ENCODE data around the gene TNN.

Gene TNN

GRCh38 chr1:175062858-175063257, 4.8 kb upstream of the TNN start:
- no peak overlapping the region for H3K4me2 ChIP-seq
- H3K9me3 ChIP-seq, result no peaks in the 10 kb centered on the region
- no peaks in the 10 kb centered on the region for H3K36me3 ChIP-seq
- no peak overlapping the region for H3K4me3 ChIP-seq
- no peak overlapping the region for H3K9ac ChIP-seq
- H3K27me3 ChIP-seq, result no peaks in the 10 kb centered on the region
- no peak for TF ChIP-seq Cebpa-rat (IDR thresholded peaks at IDR 0.05)
- H4K20me1 ChIP-seq, result no peaks in the 10 kb centered on the region
- no peak overlapping the region for H3K27ac ChIP-seq
- no peaks in the 10 kb centered on the region for H3K4me1 ChIP-seq

GRCh38 chr1:175070818-175071217, 3.2 kb downstream of the TNN start:
- no peaks in the 10 kb centered on the region for H3K9me3 ChIP-seq
- H4K20me1 ChIP-seq, result no peaks in the 10 kb centered on the region
- H3K9ac ChIP-seq, result no peak overlapping the region
- peaks cover 36% of the 10 kb centered on the region for H3K4me1 ChIP-seq
- no peak overlapping the region for H3K27ac ChIP-seq
- H3K36me3 ChIP-seq, result no peaks in the 10 kb centered on the region
- no peak overlapping the region for H3K4me3 ChIP-seq
- no peak for TF ChIP-seq Cebpa-rat (IDR thresholded peaks at IDR 0.05)
- peak overlapping the region; percentile 62 for H3K4me2 ChIP-seq
- H3K27me3 ChIP-seq, result no peaks in the 10 kb centered on the region

- Histone ChIP-seq H3K9ac (no peak overlapping the region), H3K4me1 (peaks cover 36% of the 10 kb centered on the region), H3K4me2 (peak overlapping the region; percentile 62), H4K20me1 (no peaks in the 10 kb centered on the region), H3K27ac (no peak overlapping the region), H3K9me3 (no peaks in the 10 kb centered on the region), H3K4me3 (no peak overlapping the region), H3K27me3 (no peaks in the 10 kb centered on the region), H3K36me3 (no peaks in the 10 kb centered on the region)
- no peak for TF ChIP-seq Cebpa-rat (IDR thresholded peaks at IDR 0.05)
These were observed 3.8 kb downstream of the TNN start for GRCh38 chr1:175071276-175071943.

- Histone ChIP-seq H3K27ac (no peak overlapping the region), H3K4me2 (peak overlapping the region; percentile 62)
These were observed 4.7 kb downstream of the TNN start for GRCh38 chr1:175072099-175072951.

GRCh38 chr1:175073061-175073460, 5.4 kb downstream of the TNN start:
- Histone ChIP-seq H3K9ac (no peak overlapping the region), H4K20me1 (no peaks in the 10 kb centered on the region), H3K4me1 (peaks cover 36% of the 10 kb centered on the region), H3K9me3 (no peaks in the 10 kb centered on the region), H3K36me3 (no peaks in the 10 kb centered on the region), H3K27me3 (no peaks in the 10 kb centered on the region), H3K4me3 (no peak overlapping the region), H3K4me2 (peak overlapping the region; percentile 62; the same call in 1 of the 2 replicates), H3K27ac (no peak overlapping the region)
- 0 out of 2 replicates have a peak, but pooled peaks have one; percentile 20 for TF ChIP-seq Cebpa-rat (IDR thresholded peaks at IDR 0.05)

More at GRCh38 chr1:175072099-175072951, 4.7 kb downstream of the TNN start:
- Histone ChIP-seq H3K9me3 (no peaks in the 10 kb centered on the region), H3K4me3 (no peak overlapping the region), H3K36me3 (no peaks in the 10 kb centered on the region), H3K9ac (no peak overlapping the region), H3K27me3 (no peaks in the 10 kb centered on the region), H4K20me1 (no peaks in the 10 kb centered on the region), H3K4me1 (peaks cover 36% of the 10 kb centered on the region)
- TF ChIP-seq Cebpa-rat (IDR thresholded peaks at IDR 0.05), result no peak

GRCh38 chr1:175073633-175074032, 6.0 kb downstream of the TNN start:
- Histone ChIP-seq H3K36me3 (no peaks in the 10 kb centered on the region), H3K4me3 (no peak overlapping the region), H3K4me2 (peak overlapping the region; percentile 62; the same call in 1 of the 2 replicates), H3K4me1 (peaks cover 38% of the 10 kb centered on the region), H4K20me1 (no peaks in the 10 kb centered on the region), H3K27me3 (no peaks in the 10 kb centered on the region), H3K9ac (no peak overlapping the region), H3K27ac (no peak overlapping the region), H3K9me3 (no peaks in the 10 kb centered on the region)
- TF ChIP-seq Cebpa-rat (IDR thresholded peaks at IDR 0.05), result no peak

GRCh38 chr1:175075572-175076568, 8.2 kb downstream of the TNN start:
- Histone ChIP-seq H3K9ac (no peak overlapping the region), H3K9me3 (peaks cover 4% of the 10 kb centered on the region; the same call in 1 of the 2 replicates), H4K20me1 (no peaks in the 10 kb centered on the region), H3K36me3 (no peaks in the 10 kb centered on the region), H3K27ac (no peak overlapping the region), H3K4me2 (no peak overlapping the region), H3K4me3 (no peak overlapping the region), H3K4me1 (peaks cover 40% of the 10 kb centered on the region), H3K27me3 (no peaks in the 10 kb centered on the region)
- TF ChIP-seq Cebpa-rat (IDR thresholded peaks at IDR 0.05), result no peak

- Histone ChIP-seq H3K4me1 (peaks cover 24% of the 10 kb centered on the region), H3K4me2 (no peak overlapping the region), H3K4me3 (no peak overlapping the region), H3K27ac (no peak overlapping the region), H3K36me3 (no peaks in the 10 kb centered on the region), H3K9ac (no peak overlapping the region), H4K20me1 (no peaks in the 10 kb centered on the region), H3K9me3 (peaks cover 4% of the 10 kb centered on the region; the same call in 1 of the 2 replicates), H3K27me3 (no peaks in the 10 kb centered on the region)
- no peak for TF ChIP-seq Cebpa-rat (IDR thresholded peaks at IDR 0.05)
These were observed 9.9 kb downstream of the TNN start for GRCh38 chr1:175077356-175078030.

- H3K36me3 ChIP-seq, result no peaks in the 10 kb centered on the region
- no peak overlapping the region for H3K4me3 ChIP-seq
- H3K4me1 ChIP-seq, result peaks cover 13% of the 10 kb centered on the region
- peaks cover 4% of the 10 kb centered on the region; the same call in 1 of the 2 replicates for H3K9me3 ChIP-seq
- H3K9ac ChIP-seq, result no peak overlapping the region
- H4K20me1 ChIP-seq, result no peaks in the 10 kb centered on the region
- H3K27me3 ChIP-seq, result no peaks in the 10 kb centered on the region
- peak overlapping the region; percentile 52 for H3K4me2 ChIP-seq
- no peak for TF ChIP-seq Cebpa-rat (IDR thresholded peaks at IDR 0.05)
- no peak overlapping the region for H3K27ac ChIP-seq
These were observed 11.0 kb downstream of the TNN start for GRCh38 chr1:175078629-175079028.

Measured in BLaER1 (cell line).